ENCODE data around the gene MALT1. TPM values are rescaled to one million over a fixed set of nuclear protein-coding genes. Genes with fewer than 3 reads are reported as not detected.

The MALT1 gene
- total RNA-seq, 2 experiments from 2014 or later: 42.5 to 44.3 TPM

DNA sequence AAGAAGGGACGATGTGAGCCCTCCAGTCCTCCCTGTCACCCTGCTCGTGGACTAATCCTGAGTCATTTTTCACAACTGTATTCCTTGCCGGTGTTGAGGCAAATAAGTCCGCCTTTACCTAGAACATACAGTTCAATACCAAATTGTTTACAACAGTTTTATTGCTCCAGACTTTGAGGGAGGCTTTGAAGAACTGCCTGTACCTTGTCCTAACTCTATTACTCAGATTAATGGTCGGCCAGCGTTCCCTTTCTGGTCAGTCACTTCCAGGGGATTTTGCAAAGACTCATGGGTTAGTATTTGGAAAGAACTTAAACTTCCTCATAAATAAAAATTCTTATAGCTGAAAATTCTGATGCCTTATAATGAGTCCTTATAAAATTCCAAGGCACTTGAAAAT is 108.3 kb downstream of the MALT1 start:
- Mint-ChIP-seq H3K27me3 (peaks cover 14% of the 10 kb centered on the region), H3K36me3 (no peaks in the 10 kb centered on the region), H3K9me3 (no peaks in the 10 kb centered on the region), H3K4me1 (ENCODE audit: low read depth) (no peaks in the 10 kb centered on the region), H3K27ac (no peak overlapping the region), H3K4me3 (no peak overlapping the region)
- ChIA-PET POLR2A (no interaction called here), CTCF (interaction anchor here (1.2 to 4.7 kb wide), 4 partner anchors 10 to 291 kb away, joined by 3 to 72 read pairs (median 22); no protein-coding TSS in a partner anchor)
- no peak for DNase-seq
- intact Hi-C loops (cut with micrococcal nuclease): no loop called here

DNA sequence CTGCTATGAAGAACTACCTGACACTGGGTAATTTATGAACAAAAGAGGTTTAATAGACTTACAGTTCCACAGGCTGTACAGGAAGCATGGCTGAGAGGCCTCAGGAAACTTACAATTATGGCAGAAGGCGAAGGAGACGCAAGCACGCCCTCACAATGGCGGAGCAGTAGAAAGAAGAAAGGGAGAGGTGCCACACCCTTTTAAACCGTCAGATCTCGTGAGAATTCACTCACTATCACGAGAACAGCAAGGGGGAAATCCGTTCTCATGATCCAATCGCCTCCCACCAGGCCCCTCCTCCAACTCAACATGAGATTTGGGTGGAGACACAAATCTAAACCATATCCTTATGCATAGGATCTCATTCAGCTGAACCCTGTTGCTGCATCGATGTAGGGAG is 108.8 kb downstream of the MALT1 start:
- Mint-ChIP-seq H3K9me3 (no peaks in the 10 kb centered on the region), H3K4me1 (ENCODE audit: low read depth) (no peaks in the 10 kb centered on the region), H3K36me3 (no peaks in the 10 kb centered on the region), H3K4me3 (no peak overlapping the region), H3K27ac (no peak overlapping the region), H3K27me3 (peaks cover 14% of the 10 kb centered on the region)
- CTCF ChIA-PET: interaction anchor here (1.2 to 4.7 kb wide), 5 partner anchors 11 to 291 kb away, joined by 3 to 72 read pairs (median 9); no protein-coding TSS in a partner anchor
- POLR2A ChIA-PET: no interaction called here
- intact Hi-C loops (cut with micrococcal nuclease): no loop called here
- no peak for DNase-seq

DNA sequence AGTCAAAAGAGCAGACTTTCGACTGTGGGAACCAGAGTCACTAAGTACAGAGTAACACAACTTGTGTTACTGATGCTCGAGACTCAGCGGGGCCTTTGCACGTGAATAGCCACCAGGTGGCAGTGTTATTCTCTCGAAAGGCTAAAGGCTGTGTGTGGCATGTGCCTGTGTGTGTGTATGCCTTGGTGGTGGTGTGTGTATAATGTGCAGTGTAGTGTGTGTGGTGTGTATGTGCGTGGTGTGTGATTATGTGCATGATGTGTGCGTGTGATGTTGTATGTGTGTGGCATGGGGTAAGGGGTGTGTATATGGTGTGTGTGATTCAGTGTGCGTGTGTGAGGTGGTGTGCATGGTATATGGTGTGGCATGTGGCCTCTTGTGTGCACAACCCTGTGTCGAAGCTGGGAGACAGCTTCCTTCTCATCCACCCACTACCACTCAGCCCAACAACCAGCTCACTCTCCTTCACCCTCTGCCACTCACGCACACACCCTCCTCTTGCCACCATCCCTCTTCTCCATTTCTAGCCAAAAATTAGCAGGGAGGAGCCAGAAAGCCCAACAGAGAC is 110.4 kb downstream of the MALT1 start:
- POLR2A ChIA-PET: no interaction called here
- Mint-ChIP-seq H3K27ac (no peak overlapping the region), H3K4me3 (no peak overlapping the region), H3K9me3 (no peaks in the 10 kb centered on the region), H3K27me3 (peaks cover 14% of the 10 kb centered on the region), H3K4me1 (ENCODE audit: low read depth) (no peaks in the 10 kb centered on the region), H3K36me3 (no peaks in the 10 kb centered on the region)
- CTCF ChIA-PET: interaction anchor here (0.8 to 4.7 kb wide), 9 partner anchors 12 to 521 kb away, joined by 3 to 72 read pairs (median 4); no protein-coding TSS in a partner anchor
- intact Hi-C loops (cut with micrococcal nuclease): loop anchor here (1.0 kb wide), 2 partner anchors 276 to 289 kb away; no protein-coding TSS in a partner anchor
- peak; percentile 80 for DNase-seq

DNA sequence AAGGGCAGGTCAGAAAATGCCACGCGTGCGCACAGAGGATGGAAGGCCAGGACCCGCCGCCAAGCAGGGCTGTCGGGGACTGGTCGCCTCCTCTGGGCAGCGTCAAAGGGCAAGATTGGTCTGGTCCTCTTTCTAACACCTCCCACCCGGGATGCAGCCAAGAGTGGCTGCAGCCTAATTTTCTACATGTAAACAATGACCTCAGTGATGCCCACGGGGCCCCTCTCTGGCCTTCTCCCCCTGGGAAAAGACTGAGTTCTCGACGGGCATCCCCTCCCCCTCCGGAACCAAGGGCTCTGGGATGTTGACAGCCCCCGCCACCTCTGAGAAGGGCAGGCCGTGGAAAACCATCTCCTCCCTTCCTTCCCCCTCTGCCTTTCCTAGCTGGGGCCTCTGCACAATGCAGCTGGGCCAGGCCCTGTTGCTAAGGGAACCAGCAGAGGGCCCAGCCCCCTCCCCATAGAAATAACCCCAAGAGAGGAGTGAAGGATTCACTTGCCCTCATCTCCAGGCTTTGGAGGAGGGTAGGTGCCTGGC is 113.4 kb downstream of the MALT1 start:
- Mint-ChIP-seq H3K4me1 (ENCODE audit: low read depth) (no peaks in the 10 kb centered on the region), H3K27me3 (peaks cover 14% of the 10 kb centered on the region), H3K36me3 (no peaks in the 10 kb centered on the region), H3K27ac (no peak overlapping the region), H3K9me3 (no peaks in the 10 kb centered on the region), H3K4me3 (no peak overlapping the region)
- ChIA-PET POLR2A (no interaction called here), CTCF (no interaction called here)
- DNase-seq: no peak
- intact Hi-C loops (cut with micrococcal nuclease): no loop called here

DNA sequence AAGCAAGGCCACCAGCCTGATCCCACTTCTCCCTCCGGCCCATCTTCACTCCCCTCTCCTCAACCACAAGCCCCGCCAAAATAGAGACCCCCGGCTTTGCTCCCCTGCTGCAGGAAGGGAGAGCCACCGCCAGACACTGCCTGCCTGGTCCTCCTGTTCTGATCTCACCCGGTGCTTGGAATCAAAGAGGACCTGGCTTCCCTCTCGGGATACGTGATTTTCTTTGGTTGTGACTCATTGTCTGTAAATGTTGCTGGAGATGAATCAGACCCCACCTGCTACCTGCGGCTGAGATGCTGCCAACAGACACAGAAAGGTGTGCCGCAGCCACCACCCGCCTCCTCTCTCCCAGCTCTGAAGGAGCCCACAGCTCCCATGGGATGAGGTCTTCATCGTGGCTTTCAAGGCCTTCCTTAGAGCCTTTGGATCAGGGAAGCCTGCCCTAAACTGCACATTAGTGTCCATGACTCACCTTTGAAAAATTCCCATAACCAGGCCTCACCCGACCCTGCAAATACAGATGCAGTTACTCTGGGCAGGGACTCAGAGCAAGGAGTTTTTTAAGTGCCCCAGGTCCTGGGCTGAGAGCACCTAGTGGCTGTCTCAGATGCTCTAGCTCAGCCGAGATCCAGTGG is 114.0 kb downstream of the MALT1 start:
- Mint-ChIP-seq H3K36me3 (no peaks in the 10 kb centered on the region), H3K4me1 (ENCODE audit: low read depth) (no peaks in the 10 kb centered on the region), H3K9me3 (no peaks in the 10 kb centered on the region), H3K27me3 (peaks cover 14% of the 10 kb centered on the region), H3K27ac (no peak overlapping the region), H3K4me3 (no peak overlapping the region)
- intact Hi-C loops (cut with micrococcal nuclease): no loop called here
- CTCF ChIA-PET: interaction anchor here (0.6 to 1.5 kb wide), 3 partner anchors 191 to 285 kb away, joined by 3 to 10 read pairs (median 3); no protein-coding TSS in a partner anchor
- POLR2A ChIA-PET: no interaction called here
- DNase-seq: no peak

DNA sequence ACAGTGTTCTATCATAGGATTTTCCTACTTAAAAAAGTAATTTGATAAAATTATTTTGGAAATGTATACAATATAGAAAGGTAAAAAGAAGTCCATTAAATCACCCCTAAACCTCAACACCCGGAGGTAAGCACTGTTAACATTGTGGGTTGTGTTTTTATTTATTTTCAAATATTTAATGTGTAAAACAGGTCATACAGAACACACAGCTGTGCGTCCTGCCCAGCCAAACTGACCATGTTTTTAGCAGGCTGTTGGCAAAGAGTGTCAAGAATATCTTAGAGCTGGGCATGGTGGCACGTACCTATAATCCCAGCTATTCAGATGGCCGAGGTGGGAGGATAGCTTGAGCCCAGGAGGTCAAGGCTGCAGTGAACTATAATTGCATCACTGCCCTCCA is 114.6 kb downstream of the MALT1 start:
- POLR2A ChIA-PET: interaction anchor here (0.6 kb wide), 1 partner anchor 367 kb away, joined by 4 read pairs; no protein-coding TSS in a partner anchor

DNA sequence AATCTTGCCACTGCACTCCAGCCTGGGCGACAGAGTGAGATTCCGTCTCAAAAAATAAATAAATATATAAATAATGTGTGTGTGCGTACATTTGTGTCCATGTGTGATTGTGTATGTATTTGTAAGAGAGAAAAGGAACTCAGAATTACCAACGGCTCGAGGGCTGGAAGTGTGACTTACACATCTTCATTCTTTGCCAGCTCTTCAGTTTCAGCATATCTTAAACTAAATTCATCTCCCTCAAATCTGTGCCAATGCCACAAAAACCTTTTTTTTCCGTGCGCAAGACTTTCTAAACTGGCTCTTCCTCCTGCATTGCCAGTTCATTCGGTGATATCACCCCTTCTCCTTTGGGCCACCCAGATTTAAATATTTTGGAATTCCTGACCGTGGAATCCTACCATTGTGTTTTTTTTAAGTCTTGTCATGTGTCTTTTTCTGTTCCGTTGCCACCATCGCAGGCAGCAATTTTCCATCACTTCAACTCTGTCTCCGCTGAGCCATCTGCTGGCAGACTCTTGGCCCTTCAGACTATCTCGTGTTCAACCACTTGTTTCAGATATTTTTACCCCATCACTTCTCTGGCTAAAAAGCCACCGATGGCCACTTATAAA is 116.4 kb downstream of the MALT1 start:
- H3K27me3 Mint-ChIP-seq: peaks cover 8% of the 10 kb centered on the region
- CTCF ChIA-PET: no interaction called here
- H3K27ac Mint-ChIP-seq: no peak overlapping the region
- intact Hi-C loops (cut with micrococcal nuclease): no loop called here
- no peaks in the 10 kb centered on the region for H3K4me1 Mint-ChIP-seq (ENCODE audit: low read depth)
- no peak for DNase-seq
- no peak overlapping the region for H3K4me3 Mint-ChIP-seq
- POLR2A ChIA-PET: no interaction called here
- no peaks in the 10 kb centered on the region for H3K9me3 Mint-ChIP-seq
- no peaks in the 10 kb centered on the region for H3K36me3 Mint-ChIP-seq

More for the DNA sequence above, 114.6 kb downstream of the MALT1 start:
- H3K9me3 Mint-ChIP-seq: no peaks in the 10 kb centered on the region
- DNase-seq: no peak
- no peaks in the 10 kb centered on the region for H3K36me3 Mint-ChIP-seq
- no peaks in the 10 kb centered on the region for H3K4me1 Mint-ChIP-seq (ENCODE audit: low read depth)
- no peak overlapping the region for H3K27ac Mint-ChIP-seq
- no peak overlapping the region for H3K4me3 Mint-ChIP-seq
- CTCF ChIA-PET: interaction anchor here (0.6 to 1.5 kb wide), 4 partner anchors 22 to 285 kb away, joined by 3 to 10 read pairs (median 3); no protein-coding TSS in a partner anchor
- intact Hi-C loops (cut with micrococcal nuclease): no loop called here
- peaks cover 14% of the 10 kb centered on the region for H3K27me3 Mint-ChIP-seq

DNA sequence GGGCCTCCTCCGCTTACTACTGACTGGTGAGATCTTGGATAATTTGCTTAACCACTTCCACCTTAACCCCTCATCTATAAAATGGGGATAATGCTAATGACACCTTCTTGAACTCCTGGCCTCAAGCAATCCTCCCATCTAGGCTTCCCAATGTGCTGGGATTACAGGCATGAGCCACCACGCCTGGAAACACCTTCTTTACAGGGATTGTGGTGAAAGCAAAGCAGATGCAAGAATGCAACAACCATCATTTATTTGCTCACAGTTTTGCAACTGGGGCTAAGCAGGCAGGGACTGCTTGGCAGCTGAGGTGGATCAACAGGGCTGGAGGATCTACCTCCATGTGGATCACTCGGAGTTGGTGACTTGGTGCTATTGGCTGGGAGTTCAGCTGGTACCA is 117.2 kb downstream of the MALT1 start:
- Mint-ChIP-seq H3K9me3 (no peaks in the 10 kb centered on the region), H3K4me1 (ENCODE audit: low read depth) (no peaks in the 10 kb centered on the region), H3K27ac (no peak overlapping the region), H3K36me3 (no peaks in the 10 kb centered on the region), H3K4me3 (no peak overlapping the region), H3K27me3 (peaks cover 5% of the 10 kb centered on the region)
- ChIA-PET POLR2A (no interaction called here), CTCF (no interaction called here)
- DNase-seq: no peak
- intact Hi-C loops (cut with micrococcal nuclease): no loop called here

DNA sequence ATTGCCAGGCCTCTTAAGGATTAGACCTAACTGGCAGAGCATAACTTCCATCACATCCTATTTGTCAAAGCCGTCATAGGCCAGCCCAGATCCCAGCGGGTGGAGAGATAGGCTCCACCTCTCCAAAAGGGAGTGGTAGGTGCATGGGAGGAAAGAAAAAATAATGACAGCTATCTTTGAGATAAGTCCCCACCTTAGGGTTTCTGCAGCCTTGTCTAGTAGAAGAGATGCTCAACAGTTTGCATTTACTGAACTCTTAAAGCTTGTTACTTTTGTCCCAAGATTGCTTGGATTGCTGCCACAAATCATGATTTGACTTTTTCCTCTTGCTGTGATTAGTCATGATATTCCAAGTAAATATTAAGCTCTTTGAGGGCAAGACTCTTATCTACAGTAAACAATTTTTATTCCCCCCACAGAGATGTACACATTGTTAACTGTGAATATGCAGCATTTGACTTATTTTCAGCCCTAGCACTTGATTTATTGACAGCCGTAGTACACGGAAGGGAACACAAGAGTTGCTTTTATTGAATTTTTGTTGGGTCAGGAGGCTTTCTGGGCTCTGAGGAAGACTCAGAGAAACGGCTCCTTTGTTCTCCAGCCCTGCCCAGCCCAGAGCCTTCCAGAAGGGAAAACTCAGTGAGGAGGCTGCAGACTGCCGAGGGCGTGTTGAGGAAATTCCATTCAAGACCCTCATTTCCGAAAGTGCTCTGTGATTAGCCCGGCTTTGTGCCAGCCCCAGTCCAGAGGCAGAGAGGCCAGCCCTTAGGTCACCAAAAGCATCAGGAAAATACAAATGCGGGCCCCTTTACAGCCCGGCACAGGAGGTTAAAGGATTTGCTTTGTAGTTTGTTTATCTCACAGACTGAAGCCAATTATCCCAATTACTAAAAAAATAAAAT is 118.0 kb downstream of the MALT1 start:
- CTCF ChIA-PET: no interaction called here

DNA sequence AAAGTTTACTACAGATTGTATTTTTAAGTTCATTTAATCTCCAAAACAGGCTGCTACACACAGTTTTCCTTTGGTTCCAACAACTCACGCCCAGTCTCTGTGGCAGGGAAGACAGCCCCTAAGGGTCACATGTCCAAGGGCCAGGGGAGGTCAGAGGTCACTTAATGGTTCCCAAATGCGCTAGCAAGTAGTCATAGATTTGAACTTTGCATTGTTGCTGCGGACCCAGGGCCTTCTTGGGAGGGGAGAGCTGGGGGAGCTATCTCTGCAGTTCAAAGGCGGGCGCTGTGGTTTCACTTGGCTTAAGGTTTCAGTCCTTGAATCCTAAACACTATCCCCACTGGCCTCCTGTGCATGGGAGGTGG is 118.6 kb downstream of the MALT1 start:
- ChIA-PET POLR2A (no interaction called here), CTCF (no interaction called here)
- Mint-ChIP-seq H3K36me3 (no peaks in the 10 kb centered on the region), H3K27ac (no peak overlapping the region), H3K27me3 (peaks cover 5% of the 10 kb centered on the region), H3K9me3 (no peaks in the 10 kb centered on the region), H3K4me3 (no peak overlapping the region), H3K4me1 (ENCODE audit: low read depth) (no peaks in the 10 kb centered on the region)
- intact Hi-C loops (cut with micrococcal nuclease): no loop called here
- DNase-seq: no peak

More for the DNA sequence above, 118.0 kb downstream of the MALT1 start:
- no peaks in the 10 kb centered on the region for H3K4me1 Mint-ChIP-seq (ENCODE audit: low read depth)
- DNase-seq: no peak
- POLR2A ChIA-PET: no interaction called here
- intact Hi-C loops (cut with micrococcal nuclease): no loop called here
- peaks cover 5% of the 10 kb centered on the region for H3K27me3 Mint-ChIP-seq
- H3K9me3 Mint-ChIP-seq: no peaks in the 10 kb centered on the region
- no peaks in the 10 kb centered on the region for H3K36me3 Mint-ChIP-seq
- no peak overlapping the region for H3K27ac Mint-ChIP-seq
- no peak overlapping the region for H3K4me3 Mint-ChIP-seq

DNA sequence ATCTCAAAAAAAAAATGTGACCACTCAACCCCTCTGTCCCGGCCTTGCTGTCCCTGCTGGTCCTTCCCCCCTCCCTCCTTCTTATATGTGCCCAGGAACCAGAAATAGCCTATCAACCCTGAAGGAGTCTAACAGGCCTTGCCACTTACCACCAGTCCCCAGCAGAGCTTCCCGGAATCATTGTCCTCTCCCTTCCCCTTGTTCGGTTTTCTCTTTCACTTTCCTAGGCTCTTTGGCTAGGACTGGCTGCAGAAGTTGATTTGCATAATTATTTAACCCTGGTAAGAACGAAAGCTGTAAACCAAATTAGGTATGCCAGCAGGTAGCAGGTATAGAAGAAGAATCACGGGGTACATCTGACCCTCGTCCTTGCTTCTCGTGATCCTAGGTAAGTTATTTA is 120.8 kb downstream of the MALT1 start:
- H3K4me1 Mint-ChIP-seq (ENCODE audit: low read depth): no peaks in the 10 kb centered on the region
- no peak overlapping the region for H3K4me3 Mint-ChIP-seq
- H3K27ac Mint-ChIP-seq: no peak overlapping the region
- intact Hi-C loops (cut with micrococcal nuclease): no loop called here
- ChIA-PET POLR2A (no interaction called here), CTCF (interaction anchor here (0.8 kb wide), 1 partner anchor 11 kb away, joined by 3 read pairs; no protein-coding TSS in a partner anchor)
- H3K9me3 Mint-ChIP-seq: no peaks in the 10 kb centered on the region
- peaks cover 10% of the 10 kb centered on the region for H3K27me3 Mint-ChIP-seq
- no peaks in the 10 kb centered on the region for H3K36me3 Mint-ChIP-seq
- DNase-seq: no peak

DNA sequence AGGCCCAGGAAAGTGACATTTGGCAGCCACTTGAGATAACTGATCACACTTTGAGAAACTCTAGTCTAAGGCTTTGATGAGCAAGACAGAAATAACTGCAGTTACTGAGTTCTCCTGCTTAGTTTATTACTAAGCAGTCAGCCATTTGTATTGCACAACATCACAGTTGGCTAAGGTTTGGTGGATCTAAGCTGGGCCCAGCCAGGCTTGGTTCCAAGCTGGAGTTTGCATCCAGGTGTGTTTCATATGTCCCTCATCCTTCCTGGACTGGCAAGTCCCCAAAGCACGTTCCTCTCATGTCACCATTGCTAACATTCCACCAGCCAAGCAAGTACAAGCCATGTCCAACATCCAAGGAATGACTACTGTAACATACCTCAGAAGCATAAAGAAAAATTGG is 122.1 kb downstream of the MALT1 start:
- no peak overlapping the region for H3K27ac Mint-ChIP-seq
- H3K9me3 Mint-ChIP-seq: no peaks in the 10 kb centered on the region
- H3K4me3 Mint-ChIP-seq: no peak overlapping the region
- no peak for DNase-seq
- no peaks in the 10 kb centered on the region for H3K36me3 Mint-ChIP-seq
- intact Hi-C loops (cut with micrococcal nuclease): no loop called here
- POLR2A ChIA-PET: no interaction called here
- peaks cover 8% of the 10 kb centered on the region for H3K27me3 Mint-ChIP-seq
- no peaks in the 10 kb centered on the region for H3K4me1 Mint-ChIP-seq (ENCODE audit: low read depth)
- CTCF ChIA-PET: interaction anchor here (1.5 kb wide), 1 partner anchor 277 kb away, joined by 3 read pairs; no protein-coding TSS in a partner anchor

All from activated CD4-positive, alpha-beta memory T cell treated with anti-CD3 and anti-CD28 coated beads for 36 hours (primary cell).